Mesenteric fat pad (tissue), 1 donor: Measurements from ENCODE around the gene PLSCR3. TPM values are rescaled to one million over a fixed set of nuclear protein-coding genes. Genes with fewer than 3 reads are reported as not detected.

Source experiments
- DNase-seq: peaks from one replicate; pipeline ENCODE4 v3.0.0-alpha.2; 2020; ENCODE audit warnings: low spot score
- total RNA-seq: library from RNA; stranded (reverse); fragmentation: NEBNext Ultra II Directional; extraction: Animal tissue kit (Norgen Biotek cat#: 25700); gene quantifications from one replicate; pipeline ENCODE4 v1.2.1, GENCODE V29; 2021
- donor health status: DM: yes; HTN: yes; CAD: no.

Gene PLSCR3
- total RNA-seq, 1 donor from 2014 or later: 42.6 TPM

DNA sequence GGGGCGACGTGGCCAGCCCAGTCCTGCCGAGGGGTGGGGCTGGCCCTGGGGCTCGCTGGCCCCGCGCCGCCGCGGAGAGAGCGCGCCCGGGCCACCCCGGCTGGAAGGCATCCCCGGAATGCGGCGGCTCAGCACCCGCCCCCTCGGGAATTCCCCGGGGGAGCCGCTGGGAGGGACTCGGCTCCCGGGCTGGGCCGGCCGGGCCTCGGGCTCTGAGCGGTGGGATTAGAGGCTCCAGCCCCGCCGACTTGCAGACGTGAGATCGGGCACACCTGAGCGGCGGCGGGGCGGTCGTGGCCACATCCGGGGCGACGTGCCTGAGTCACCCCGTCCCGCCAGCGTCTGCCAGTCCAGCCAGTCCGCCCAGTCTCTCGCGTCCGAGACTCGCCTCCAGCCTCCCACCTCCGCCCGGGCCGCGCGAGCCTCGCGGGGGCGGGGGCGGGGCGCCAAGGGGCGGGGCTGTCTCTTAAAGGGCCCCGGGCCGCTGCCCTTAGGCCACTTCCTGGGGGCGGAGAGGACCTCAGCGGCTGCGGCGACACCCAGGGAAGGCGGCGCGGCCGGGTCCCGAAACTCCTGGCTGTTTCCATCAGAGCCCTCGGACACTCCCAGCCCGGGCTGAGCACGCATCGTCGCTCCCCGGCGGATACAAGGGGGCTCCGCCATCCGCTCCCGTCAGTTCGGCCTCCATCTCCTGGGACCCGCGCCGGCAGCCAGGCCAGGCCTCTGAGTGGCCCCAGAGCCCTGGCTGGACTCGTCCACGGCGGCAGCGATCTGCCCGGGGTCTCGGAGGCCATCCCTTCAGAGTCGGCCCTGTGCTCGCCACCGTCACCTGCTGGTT, 42.4 kb downstream of the PLSCR3 start, which contains the start of gene KCTD11:
Gene KCTD11, plus strand, starts transcription at position 498 of the 838 bp plus-strand sequence.
- peak; percentile 95 for DNase-seq

DNA sequence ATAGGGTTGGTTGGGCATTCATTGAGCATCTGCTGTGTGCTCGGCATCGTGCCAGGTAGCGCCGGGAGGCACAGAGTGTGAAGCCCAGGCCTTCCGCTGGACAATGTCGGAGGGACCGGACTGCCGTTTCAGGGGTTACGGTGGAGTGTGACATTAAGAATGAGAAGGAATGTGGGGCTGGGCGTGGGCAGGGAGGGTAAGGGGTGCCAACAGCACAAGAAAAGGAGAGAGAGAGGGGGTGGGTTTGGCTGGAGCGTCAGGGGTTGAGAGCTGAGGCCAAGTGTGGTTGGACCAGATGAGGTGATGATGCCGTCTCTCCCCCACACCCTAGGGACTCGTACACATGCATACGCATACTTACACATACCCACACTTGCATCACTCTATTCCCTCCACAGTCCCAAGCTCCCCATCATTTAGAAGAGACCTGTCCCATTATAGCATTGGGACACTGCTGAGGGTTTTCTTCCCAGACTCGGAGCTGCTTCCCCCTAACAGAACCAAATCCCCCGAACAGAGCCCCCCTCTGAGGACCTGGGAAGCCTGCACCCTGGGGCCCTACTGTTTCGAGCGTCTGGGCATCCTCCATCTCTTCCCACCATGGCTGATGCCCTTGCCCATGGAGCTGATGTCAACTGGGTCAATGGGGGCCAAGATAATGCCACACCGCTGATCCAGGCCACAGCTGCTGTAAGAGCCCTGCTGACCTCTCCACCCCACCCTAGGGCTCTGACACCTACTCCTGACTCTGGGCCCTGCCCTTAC, 45.7 kb downstream of the PLSCR3 start:
- no peak for DNase-seq

DNA sequence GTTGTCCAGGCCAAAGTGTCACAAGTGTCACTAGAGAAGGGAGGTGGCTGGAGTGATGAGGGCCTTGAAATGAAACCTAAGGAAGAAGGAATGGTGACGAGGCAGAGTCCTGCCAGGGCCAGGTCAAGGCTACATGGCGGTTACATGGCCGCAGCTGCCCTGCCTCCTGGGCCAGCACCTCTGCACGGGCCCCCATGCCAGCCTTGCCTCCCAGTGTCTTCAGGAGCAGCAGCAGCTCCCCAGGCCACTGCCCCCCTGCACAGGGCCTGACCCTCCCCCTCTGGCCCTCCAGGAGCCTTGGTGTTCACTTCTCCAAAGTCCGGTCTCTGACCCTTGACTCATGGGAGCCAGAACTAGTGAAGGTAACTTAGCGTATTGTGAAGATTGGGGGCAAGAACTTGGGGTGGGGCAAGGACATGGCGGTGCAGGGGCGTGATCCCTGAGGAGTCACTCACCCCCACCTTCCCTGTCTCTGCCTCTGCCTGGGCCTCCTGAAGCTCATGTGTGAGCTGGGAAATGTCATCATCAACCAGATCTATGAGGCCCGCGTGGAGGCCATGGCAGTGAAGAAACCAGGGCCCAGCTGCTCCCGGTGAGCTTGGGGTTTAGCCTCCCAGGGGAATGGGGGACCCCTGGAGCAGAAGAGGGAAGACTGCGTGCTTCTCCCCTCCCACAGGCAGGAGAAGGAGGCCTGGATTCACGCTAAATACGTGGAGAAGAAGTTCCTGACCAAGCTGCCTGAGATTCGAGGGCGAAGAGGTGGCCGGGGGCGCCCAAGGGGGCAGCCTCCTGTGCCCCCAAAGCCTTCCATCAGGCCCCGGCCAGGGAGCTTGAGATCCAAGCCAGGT, 46.5 kb downstream of the PLSCR3 start:
- no peak for DNase-seq

DNA sequence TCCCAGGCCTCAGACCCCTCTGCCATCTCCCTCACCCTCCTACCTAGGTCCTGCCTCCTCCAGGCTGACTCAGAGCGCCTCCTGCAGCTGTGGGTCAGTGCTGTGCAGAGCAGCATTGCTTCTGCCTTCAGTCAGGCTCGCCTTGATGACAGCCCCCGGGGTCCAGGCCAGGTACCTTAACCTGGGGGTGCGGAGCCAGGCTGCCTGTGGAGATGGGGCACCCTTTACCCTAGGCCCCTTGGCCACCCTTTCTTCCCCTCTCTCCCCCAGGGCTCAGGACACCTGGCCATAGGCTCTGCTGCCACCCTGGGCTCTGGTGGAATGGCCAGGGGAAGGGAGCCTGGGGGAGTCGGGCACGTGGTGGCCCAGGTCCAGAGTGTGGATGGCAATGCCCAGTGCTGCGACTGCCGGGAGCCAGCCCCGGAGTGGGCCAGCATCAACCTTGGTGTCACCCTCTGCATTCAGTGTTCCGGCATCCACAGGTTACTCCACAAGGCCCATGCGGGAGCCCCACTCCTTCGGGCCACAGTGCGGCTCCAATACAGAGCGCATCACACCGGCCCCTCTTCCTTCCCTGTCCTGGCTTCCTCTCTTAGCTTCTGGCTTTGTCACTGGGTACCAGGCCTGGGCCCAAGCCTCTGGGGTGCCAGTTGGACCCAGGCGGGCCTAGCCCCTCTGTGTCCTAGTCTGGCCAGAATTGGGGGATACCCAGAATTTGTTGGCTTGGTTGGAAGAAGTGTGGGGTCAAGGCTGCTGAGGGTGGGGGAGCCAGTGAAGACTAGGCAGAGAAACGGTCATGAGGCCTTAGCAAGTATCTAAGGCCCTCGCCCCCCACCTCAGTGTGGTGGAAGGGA, 47.3 kb downstream of the PLSCR3 start:
- DNase-seq: no peak

DNA sequence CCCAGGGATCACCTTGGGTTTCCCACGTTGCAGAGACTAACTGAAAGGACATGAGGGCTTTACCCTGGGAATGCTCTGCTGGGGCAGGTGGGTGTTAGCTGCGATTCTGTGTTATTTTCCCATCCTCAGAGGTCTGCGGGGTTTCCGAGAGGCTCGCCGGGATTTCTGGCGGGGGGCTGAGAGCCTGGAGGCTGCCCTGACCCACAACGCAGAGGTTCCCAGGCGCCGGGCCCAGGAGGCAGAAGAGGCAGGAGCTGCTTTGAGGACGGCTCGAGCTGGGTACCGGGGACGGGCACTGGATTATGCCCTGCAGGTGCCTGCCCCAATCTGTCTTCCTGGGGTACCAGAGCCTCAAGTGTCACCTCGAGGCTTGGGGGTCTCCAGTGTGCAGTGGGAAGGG, 51.1 kb downstream of the PLSCR3 start:
- no peak for DNase-seq

DNA sequence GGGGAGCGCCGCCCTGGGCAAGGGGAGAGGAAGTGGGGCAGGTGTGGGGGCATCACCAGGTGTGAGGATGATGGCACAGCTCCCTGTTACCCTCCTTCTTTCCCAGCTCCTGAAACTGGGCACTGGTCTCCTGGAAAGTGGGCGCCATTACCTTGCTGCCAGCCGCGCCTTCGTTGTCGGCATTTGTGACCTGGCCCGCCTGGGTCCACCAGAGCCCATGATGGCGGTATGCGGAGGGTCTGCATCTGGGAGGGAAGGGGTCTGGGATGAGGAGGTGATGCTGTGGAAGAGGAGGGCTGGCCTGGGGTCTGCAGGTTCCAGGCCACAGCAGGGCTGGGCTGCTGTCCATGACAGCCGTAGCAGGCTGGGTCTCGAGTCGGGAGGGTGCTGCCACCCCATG, 52.5 kb downstream of the PLSCR3 start:
- no peak for DNase-seq

DNA sequence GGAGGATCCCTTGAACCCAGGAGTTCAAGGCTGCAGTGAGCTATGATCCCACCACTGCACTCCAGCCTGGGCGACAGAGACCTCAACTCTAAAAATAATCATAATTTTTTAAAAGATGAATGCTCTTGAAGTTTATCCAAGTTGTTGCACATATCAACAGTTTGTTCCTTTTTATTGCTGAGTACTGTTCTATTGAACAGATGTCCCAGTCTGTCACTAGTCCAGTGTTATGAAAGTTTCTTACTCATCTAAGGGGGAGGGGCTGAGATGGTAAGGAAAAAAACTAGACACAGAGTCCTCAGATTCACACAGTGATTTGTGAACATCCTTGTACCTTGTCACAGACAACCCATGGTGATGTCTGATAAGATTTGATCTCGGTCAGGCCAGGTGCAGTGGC, 54.1 kb downstream of the PLSCR3 start:
- DNase-seq: no peak

Other genes starting within 250 kb of the PLSCR3 start
- 2.2 TPM for gene ASGR1, start 215.2 kb downstream of the PLSCR3 start, total RNA-seq
- gene DLG4, start 174.7 kb downstream of the PLSCR3 start, total RNA-seq: 16.0 TPM
- gene ACADVL, start 174.6 kb downstream of the PLSCR3 start, total RNA-seq: 1,052 TPM
- gene DVL2, start 160.0 kb downstream of the PLSCR3 start, total RNA-seq: 24.7 TPM
- gene PHF23, start 155.1 kb downstream of the PLSCR3 start, total RNA-seq: 47.4 TPM
- 468 TPM for gene GABARAP, start 152.1 kb downstream of the PLSCR3 start, total RNA-seq
- gene CTDNEP1, start 142.8 kb downstream of the PLSCR3 start, total RNA-seq: 120 TPM
- 44.1 TPM for gene ELP5, start 142.3 kb downstream of the PLSCR3 start, total RNA-seq
- 5.6 TPM for gene CLDN7, start 132.0 kb downstream of the PLSCR3 start, total RNA-seq
- gene SLC2A4, start 112.8 kb downstream of the PLSCR3 start, total RNA-seq: 8.1 TPM
- 2.3 TPM for gene YBX2, start 99.9 kb downstream of the PLSCR3 start, total RNA-seq
- gene EIF5A, start 86.9 kb downstream of the PLSCR3 start, total RNA-seq: 503 TPM
- 51.2 TPM for gene GPS2, start 79.2 kb downstream of the PLSCR3 start, total RNA-seq
- 25.4 TPM for gene NEURL4, start 65.2 kb downstream of the PLSCR3 start, total RNA-seq
- 18.8 TPM for gene ACAP1, start 58.0 kb downstream of the PLSCR3 start, total RNA-seq
- gene KCTD11, start 42.4 kb downstream of the PLSCR3 start, total RNA-seq: 11.9 TPM
- not detected for gene TMEM95, start 39.4 kb downstream of the PLSCR3 start, total RNA-seq
- 0.71 TPM for gene TNK1, start 13.4 kb downstream of the PLSCR3 start, total RNA-seq
- 68.7 TPM for gene TMEM256, start 9.6 kb upstream of the PLSCR3 start, total RNA-seq
- 21.0 TPM for gene NLGN2, start 13.3 kb upstream of the PLSCR3 start, total RNA-seq
- gene SPEM1, start 25.8 kb upstream of the PLSCR3 start, total RNA-seq: not detected
- not detected for gene SPEM2, start 31.1 kb upstream of the PLSCR3 start, total RNA-seq
- gene SPEM3, start 34.3 kb upstream of the PLSCR3 start, total RNA-seq: not detected
- gene TMEM102, start 40.9 kb upstream of the PLSCR3 start, total RNA-seq: 3.2 TPM
- 2.4 TPM for gene FGF11, start 45.0 kb upstream of the PLSCR3 start, total RNA-seq
- 6.8 TPM for gene CHRNB1, start 50.5 kb upstream of the PLSCR3 start, total RNA-seq
- gene ZBTB4, start 85.1 kb upstream of the PLSCR3 start, total RNA-seq: 72.5 TPM
- gene SLC35G6, start 86.9 kb upstream of the PLSCR3 start, total RNA-seq: not detected
- 102 TPM for gene POLR2A, start 89.8 kb upstream of the PLSCR3 start, total RNA-seq
- 43.0 TPM for gene TNFSF12, start 154.5 kb upstream of the PLSCR3 start, total RNA-seq
- 26.3 TPM for gene TNFSF13, start 164.2 kb upstream of the PLSCR3 start, total RNA-seq
- gene SENP3, start 167.4 kb upstream of the PLSCR3 start, total RNA-seq: 48.7 TPM
- gene CD68, start 185.1 kb upstream of the PLSCR3 start, total RNA-seq: 286 TPM
- 55.2 TPM for gene MPDU1, start 189.3 kb upstream of the PLSCR3 start, total RNA-seq
- gene SOX15, start 195.6 kb upstream of the PLSCR3 start, total RNA-seq: not detected
- gene FXR2, start 220.4 kb upstream of the PLSCR3 start, total RNA-seq: 36.1 TPM
- gene SAT2, start 233.3 kb upstream of the PLSCR3 start, total RNA-seq: 73.6 TPM
- gene SHBG, start 235.6 kb upstream of the PLSCR3 start, total RNA-seq: 0.71 TPM